GM13977 (cell line): ENCODE data around the gene PDCD11.

Experiments used
- DNase-seq: peaks from one replicate; pipeline ENCODE4 v3.0.0; 2012; ENCODE audit warnings: low spot score
- in situ Hi-C: fragments of 300-500 bp; cut with MboI; formaldehyde crosslinking; loops from one replicate; pipeline ENCODE4 v1.12.0; 2022; ENCODE audit warnings: low sequenced_read_pairs, low pct_unique_long_range_greater_than_20kb, mixed read lengths, inconsistent platforms; ENCODE audit not compliant: unreplicated experiment
- TF ChIP-seq, protein P1 (sequence below): IDR thresholded peaks from 2 replicates; pipeline ENCODE4 v1.5.1; 2012; ENCODE audit warnings: mild to moderate bottlenecking, control low read depth; ENCODE audit not compliant: insufficient read depth; ENCODE audit errors: extremely low read depth, missing control alignments

The PDCD11 gene

DNA sequence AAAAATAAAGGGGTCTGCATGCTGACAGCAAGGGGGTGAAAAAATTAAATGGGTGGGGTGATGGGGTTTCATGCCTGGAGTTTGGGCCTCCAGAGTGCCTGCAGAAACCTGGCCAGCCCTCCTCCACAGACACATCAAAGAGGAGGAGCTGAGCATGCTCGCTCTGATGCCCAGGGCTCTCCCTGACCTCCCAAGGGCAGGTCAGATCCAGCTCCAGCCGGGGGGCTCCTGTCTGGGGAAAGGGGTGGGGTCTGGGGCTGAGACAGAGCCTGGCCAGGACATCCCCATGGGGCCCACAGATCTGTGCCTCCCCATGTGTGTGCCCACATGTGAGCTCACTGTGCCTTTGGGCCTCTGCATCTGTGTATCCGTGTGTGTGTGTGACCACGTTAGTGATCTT is 63.2 kb downstream of the PDCD11 start:
- no peak for DNase-seq
- TF ChIP-seq, protein P1, sequence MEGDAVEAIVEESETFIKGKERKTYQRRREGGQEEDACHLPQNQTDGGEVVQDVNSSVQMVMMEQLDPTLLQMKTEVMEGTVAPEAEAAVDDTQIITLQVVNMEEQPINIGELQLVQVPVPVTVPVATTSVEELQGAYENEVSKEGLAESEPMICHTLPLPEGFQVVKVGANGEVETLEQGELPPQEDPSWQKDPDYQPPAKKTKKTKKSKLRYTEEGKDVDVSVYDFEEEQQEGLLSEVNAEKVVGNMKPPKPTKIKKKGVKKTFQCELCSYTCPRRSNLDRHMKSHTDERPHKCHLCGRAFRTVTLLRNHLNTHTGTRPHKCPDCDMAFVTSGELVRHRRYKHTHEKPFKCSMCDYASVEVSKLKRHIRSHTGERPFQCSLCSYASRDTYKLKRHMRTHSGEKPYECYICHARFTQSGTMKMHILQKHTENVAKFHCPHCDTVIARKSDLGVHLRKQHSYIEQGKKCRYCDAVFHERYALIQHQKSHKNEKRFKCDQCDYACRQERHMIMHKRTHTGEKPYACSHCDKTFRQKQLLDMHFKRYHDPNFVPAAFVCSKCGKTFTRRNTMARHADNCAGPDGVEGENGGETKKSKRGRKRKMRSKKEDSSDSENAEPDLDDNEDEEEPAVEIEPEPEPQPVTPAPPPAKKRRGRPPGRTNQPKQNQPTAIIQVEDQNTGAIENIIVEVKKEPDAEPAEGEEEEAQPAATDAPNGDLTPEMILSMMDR, result no peak
- in situ Hi-C loops, result no loop called here

DNA sequence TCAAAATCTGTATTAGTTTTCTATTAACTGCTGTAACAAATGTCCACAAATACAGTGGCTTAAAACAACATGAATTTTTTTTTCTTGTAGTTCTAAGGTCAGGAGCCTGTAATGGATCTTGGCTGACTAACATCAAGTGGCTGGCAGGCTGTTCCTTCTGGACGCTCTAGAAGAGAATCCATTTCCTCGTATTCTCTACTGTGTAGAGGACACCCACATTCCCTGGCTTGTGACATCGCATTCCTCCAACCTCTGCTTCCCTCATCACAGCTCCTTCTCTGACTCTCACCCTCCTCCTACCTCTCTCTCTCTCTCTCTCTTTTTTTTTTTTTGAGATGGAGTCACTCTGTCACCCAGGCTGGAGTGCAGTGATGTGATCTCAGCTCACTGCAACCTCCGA is 67.1 kb downstream of the PDCD11 start:
- TF ChIP-seq, protein P1, result no peak
- in situ Hi-C loops, result no loop called here
- no peak for DNase-seq

GRCh38 chr10:103465411-103466179 is 69.2 kb downstream of the PDCD11 start:
- TF ChIP-seq, protein P1, result no peak
- in situ Hi-C loops, result no loop called here

GRCh38 chr10:103466734-103467133 is 70.3 kb downstream of the PDCD11 start:
- DNase-seq, result no peak
- TF ChIP-seq, protein P1, result no peak
- in situ Hi-C loops, result no loop called here

More at GRCh38 chr10:103465411-103466179, 69.2 kb downstream of the PDCD11 start:
- no peak for DNase-seq

GRCh38 chr10:103467406-103467805 is 71.0 kb downstream of the PDCD11 start:
- in situ Hi-C loops, result no loop called here
- DNase-seq, result no peak
- TF ChIP-seq, protein P1, result no peak

DNA sequence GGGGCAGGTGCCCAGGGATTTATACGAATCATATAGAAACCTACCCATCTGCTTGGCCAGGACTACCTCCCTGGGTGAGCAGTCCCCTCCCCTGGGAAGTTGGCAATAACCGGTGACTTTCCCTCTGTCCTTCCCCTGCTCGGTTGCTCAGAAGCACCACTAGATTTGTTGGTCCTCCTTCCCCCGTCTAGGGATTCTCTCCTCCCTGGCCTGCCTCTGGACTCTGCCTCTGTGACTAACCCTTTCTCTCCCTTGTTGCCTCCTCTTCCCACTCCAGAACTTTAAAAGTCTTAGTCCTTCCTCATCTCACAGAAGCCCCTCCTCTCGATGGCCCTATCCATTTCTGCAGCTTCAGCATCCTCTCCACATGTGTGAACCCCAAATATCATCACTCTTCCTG is 72.8 kb downstream of the PDCD11 start:
- TF ChIP-seq, protein P1, result no peak
- in situ Hi-C loops, result no loop called here
- no peak for DNase-seq
